ENCODE measurements around the gene ZNF296.

The ZNF296 gene

DNA sequence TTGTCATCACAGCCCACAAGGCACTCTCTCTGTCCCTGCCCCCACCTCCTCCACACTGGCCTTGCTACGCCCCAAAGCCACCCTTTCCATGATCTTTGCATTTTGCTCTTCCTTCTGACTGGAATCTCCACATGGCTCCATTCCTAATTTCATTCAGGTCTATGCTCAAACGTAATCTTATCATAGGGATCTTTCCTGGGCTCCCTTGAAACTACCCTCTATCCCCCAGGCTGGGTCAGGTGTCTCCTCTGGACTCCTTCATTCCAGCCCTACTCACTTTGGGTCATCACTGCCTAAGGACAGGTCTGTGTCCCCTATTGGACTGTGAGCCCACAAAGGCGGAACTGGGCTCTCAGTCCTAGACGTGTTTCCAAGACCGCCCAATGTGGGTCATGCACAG lies 5.9 kb upstream of the ZNF296 start:
- no peak for DNase-seq (ENCODE audit: low read depth)

GRCh38 chr19:45079911-45080370 lies 3.7 kb upstream of the ZNF296 start:
- no peak for DNase-seq (ENCODE audit: low read depth)

DNA sequence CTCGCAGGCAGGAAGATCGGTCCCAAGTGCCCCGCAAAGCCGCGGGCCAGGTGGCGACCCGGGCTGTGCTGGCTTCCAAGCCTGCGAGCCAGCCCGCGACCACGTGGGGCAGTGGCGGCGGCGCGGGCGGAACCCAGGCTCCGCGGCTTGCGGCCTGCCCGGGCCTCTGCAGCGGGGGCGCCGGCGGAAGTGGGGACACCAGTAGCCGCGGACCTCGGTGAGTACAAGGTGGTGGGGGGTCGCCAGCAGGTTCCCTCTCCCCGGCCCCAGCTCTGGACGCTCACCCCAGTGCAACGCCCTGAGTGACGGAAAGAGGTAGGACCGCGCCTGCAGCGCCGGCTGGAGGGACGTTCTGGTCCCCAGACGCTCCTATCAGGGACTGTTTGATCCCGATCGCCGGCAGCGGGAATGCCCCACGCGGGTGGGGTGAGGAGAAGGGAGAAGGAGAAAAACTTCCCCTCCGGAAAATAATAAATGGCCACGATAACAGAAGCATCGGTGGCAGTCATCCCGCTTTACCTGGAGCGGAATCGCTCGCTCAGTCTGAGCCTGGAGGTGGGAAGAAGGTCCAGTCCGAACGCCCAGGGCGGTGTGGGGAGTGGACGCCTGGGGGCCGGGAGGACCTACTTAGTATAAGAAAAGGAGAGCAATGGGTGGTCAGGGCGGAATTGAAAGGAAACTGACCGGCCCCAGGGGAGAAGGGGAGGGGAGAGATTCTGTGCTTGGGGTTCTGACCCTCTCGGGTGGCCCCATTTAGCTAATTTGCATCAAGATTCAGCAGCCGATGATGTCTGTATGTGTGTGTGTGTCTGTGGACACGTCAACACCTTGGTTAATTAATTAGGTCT lies 3.0 kb upstream of the ZNF296 start, which contains the start of gene GEMIN7:
GEMIN7 (plus strand) TSS at position 198 of the 848 bp plus-strand sequence. CDS start 10,855 bp downstream, outside the sequence.
- peak; percentile 61 for DNase-seq (ENCODE audit: low read depth)

DNA sequence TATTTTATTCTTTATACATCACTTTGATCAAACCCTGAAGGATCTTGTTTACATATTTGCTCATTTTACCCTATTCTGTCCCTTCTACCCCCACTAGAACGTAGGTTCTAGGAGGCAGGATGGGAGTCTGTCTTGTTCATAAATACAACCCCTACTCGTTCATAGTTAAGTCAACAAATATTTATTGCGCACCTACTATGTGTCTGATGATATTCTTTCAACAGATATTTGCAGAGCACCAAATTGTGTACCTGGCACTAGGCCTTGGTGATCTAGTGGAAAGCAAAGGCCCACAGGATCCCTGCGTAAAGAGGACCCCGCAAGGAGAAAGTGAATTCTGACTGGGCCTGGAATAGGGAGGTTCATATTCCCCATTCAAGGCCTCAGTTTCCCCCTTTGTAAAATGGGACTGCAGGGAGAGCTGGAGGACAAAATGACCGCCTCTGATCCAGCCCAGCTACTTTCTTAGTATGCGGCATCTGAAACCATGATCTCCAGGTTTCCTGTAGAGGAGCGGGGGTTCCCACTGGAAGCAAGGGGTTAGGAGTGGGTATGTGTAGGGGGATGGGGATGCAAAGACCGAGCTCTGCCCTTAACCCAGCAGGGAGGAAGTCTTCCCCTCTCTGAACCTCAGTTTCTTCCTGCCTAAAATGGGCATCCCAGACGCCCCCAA lies 2.2 kb upstream of the ZNF296 start:
- DNase-seq (ENCODE audit: low read depth): no peak

GRCh38 chr19:45076851-45077730 lies 813 bp upstream of the ZNF296 start:
- DNase-seq (ENCODE audit: low read depth): no peak

- DNase-seq (ENCODE audit: low read depth): no peak
Measured at GRCh38 chr19:45075301-45076028, 813 bp downstream of the ZNF296 start.

DNA sequence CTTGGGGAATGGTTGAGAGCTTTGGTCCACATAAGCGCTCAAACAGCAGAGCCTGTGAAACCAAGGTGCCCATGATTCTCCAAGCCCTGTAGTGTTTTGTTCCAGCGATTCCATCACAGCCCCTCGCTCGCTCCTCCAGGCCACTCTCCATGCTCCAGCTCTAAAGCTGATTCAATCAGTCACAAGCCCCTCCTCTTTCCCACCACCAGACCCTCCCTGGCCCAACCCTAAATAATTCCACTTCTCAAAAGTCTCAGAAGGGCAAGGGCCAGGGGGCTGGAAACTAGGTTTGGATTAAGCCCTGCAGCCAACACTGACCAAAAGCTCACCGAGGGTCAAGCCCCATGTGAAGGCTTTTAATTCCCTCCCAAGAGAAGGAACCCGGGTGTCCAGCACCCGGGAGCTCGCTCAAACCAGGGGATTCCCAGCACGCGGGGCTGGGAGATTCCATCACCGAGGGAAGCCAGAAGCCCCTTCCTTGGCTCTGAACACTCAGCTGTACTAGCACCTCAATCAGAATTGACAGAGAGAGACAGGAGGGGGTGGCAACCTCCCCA lies 1.5 kb downstream of the ZNF296 start:
- DNase-seq (ENCODE audit: low read depth): no peak

DNA sequence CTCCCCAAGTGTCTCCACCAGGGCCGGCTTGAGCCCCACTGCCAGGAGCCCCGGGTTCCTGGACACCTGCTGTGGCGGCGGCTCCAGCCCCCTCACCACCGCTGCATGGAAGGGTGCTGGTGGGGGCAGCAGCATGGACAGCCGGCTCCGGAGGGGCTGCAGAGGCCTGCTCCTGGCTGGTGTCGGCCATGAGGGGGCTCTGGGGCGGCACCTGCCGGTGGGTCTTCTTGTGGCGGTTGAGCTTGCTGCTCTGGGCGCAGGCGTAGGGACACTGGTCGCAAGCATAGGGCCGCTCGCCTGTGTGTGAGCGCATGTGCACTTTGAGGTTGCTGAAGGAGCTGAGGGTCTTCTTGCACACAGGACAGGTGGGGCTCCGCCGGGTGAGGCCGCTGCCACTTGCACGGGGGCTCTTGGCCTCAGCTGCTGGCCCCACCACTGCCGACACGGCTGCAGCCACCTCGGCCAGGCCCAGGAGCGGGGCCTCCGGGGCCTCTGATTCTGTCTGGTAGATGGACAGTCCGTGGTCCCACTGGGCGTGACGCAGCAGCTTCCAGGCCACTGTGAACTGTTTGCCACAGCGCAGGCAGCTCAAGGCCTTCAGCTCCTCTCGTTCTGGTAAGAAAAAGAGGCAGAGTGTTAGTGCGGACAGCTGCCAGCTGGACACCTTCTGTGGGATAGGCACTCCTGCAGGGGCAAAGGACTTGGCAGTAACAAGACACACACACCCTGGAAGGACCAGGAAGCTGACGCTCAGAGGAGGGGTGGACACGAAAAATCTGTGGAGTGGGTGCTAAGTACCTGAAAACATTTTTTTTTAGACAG lies 4.1 kb downstream of the ZNF296 start:
- DNase-seq (ENCODE audit: low read depth): no peak

DNA sequence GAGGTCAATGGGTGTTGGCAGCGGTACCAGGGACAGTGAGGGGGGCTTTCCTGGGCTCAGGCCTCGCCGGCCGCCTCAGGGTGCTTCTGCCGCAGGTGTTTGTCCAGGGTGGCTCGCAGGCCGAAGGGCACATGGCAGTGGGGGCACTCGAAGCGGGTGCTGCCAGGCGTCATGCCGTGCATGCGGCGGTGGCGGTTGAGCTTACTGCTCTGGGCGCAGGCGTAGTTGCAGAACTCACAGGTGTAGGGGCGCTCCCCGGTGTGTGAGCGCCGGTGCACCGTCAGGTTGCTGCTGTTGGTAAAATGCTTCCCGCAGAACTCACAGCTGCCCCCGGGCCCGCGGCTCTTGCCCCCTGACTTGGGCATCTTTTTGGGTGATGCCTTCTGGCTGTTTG lies 4.7 kb downstream of the ZNF296 start:
- DNase-seq (ENCODE audit: low read depth): no peak

DNA sequence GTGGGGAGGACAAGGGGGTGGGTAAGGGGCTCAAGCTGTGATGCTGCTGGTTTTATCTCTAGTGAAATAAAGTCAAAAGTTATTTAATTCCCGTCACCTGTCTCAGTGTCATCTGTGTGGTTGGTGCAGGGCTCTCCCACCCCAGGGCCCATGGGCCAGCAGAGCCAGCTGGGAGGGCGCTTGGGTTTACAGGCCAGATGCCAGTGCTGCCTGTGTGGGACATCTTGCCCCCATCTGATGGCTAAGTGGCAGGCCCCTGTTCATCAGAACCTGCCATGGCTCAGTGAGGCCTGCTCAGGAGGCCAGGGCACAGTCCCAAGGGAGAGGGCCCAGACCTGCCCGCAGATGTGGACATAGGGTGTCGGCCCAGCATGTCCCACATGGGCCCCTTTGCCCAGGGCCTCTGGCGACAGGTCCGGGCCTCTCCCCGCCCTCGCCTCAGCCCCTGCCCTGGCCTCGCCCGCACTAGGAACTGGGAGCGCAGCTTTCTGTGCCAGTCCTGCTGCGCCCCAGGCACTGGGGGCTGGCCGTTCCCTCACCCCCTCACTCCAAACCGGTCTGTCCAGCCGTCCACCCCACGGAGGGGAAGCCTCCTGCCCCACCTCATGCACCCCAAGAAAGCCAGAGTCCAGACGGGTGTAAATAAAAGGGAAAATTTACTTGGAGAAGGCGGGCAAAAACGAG lies 5.3 kb downstream of the ZNF296 start:
- DNase-seq (ENCODE audit: low read depth): no peak

- no peak for DNase-seq (ENCODE audit: low read depth)
Measured at GRCh38 chr19:45070214-45070613, 6.1 kb downstream of the ZNF296 start.

DNA sequence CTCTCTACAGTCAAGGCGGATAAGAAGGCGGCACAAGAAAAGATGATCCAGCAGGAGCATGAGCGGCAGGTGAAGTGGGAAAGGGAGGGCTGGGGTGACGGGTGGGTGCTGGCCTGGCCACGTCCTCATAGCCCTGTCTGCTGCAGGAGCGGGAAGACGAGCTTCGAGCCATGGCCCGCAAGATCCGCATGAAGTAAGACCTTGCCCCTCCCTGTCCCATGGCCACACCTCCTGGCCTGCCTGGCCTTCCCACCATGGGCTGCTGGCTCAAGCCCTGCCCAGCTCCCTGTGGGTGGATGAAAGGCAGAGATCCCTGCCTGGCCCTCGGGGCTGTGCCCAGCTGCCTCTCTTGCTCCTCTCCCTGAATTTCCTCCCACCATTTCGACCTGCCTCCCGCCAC lies 7.2 kb downstream of the ZNF296 start:
- DNase-seq (ENCODE audit: low read depth): no peak

DNA sequence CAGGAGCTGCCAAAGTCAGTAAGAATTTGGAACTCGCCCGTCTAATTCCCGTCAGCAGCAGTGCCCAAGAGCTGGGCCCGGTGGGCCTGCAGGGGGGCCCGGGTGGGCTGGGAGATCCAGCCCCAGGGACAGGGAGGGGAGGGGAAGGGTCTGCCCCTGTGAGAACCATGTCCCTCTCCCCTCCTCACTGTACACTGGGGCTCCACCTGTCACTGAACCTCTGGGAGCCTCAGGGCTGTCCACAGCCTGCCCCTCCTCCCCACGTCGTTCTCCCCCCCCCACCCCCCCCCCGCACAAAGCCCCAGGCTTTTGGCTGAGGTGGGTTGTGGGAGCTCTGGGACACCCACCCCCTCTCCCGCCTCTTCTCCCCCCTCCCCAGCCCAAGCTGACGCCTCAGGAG lies 8.2 kb downstream of the ZNF296 start:
- no peak for DNase-seq (ENCODE audit: low read depth)

GRCh38 chr19:45066921-45067661 lies 9.2 kb downstream of the ZNF296 start:
- DNase-seq (ENCODE audit: low read depth): no peak

DNA sequence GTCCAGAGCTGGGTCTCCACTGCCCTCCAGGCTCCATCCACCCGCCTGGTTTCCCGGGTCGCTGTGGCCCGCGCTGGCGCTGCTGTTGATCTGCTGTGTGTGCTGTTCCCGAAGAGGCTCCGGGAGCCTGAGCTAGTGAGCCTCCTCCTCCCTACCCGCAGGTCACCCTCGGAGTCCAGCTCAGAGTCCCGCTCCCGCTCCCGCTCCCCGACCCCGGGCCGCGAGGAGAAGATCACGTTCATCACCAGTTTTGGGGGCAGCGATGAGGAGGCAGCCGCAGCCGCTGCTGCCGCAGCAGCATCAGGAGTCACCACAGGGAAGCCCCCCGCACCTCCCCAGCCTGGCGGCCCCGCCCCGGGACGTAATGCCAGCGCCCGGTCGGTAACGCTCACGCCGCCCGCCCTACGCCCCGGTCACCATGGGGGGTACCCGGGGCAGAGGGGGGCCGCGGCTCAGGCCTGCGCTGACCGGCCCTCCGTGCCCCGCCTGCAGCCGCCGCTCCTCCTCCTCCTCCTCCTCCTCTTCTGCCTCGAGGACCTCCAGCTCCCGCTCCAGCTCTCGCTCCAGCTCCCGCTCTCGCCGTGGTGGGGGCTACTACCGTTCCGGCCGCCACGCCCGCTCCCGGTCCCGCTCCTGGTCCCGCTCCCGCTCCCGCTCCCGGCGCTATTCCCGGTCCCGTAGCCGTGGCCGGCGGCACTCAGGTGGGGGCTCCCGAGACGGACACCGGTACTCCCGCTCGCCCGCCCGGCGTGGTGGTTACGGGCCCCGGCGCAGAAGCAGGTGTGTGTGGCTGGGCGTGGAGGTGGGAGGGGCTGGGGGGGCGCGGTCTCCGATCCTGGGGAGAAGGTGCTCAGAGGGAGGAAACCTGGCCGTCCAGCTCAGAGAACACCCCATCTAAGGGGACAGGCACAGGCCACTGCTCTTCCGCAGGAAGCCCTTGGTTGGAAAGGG lies 12.2 kb downstream of the ZNF296 start:
- DNase-seq (ENCODE audit: low read depth): no peak

DNA sequence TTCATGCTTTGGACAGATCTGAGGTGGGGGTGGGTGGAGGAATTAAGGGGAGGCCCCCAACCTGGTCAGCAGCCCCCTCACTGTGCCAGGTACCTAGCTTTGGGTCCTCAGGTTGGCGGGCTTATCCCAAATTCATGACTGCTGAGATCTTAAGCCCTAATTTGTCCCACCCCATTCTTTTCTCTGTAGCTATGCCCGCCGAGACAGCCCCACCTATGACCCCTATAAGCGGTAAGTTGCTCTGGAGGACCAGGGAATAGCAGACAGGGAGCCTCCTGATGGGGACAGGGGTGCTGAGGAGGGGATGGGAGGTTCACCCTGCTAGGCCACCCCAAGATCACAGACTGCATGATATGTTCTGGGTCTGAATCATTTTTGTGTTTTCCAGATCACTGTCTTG lies 14.3 kb downstream of the ZNF296 start:
- no peak for DNase-seq (ENCODE audit: low read depth)

DNA sequence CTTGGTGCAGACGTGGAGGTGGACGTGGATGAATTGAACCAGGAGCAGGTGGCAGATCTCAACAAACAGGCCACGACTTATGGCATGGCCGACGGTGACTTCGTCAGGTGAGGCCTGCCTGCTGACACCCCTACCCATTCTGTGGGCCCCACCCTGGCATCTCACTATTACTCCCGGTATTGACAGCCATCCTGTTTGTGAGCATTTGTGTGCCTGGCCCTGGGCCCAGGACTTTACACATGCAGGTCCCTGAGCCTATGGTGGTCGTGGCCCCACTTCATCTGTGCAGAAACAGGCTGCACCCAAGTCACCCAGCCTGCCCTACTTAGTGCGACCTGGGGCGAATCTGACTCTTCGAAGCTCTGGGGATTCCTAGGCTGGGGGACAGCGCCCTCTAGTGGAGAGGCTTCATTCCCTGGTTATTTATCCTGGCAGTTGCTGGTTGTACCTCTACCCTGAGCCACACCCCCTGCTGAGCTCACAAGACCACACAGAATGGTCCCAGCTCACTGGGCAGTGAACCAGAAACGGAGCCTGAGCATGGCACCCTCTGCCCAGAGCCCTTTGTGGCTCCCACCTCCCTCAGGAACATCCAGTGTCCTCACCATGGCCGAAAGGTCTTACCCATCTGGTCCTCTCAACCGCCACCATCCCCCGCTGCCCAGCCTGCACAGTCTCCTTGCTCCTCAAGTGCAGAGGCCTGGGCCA lies 16.9 kb downstream of the ZNF296 start:
- DNase-seq (ENCODE audit: low read depth): peak; percentile 73
